Measurements from ENCODE around the gene HEG1.

The HEG1 gene

GRCh38 chr3:125003859-125004595 is 51.8 kb downstream of the HEG1 start:
- TF ChIP-seq, protein P1, sequence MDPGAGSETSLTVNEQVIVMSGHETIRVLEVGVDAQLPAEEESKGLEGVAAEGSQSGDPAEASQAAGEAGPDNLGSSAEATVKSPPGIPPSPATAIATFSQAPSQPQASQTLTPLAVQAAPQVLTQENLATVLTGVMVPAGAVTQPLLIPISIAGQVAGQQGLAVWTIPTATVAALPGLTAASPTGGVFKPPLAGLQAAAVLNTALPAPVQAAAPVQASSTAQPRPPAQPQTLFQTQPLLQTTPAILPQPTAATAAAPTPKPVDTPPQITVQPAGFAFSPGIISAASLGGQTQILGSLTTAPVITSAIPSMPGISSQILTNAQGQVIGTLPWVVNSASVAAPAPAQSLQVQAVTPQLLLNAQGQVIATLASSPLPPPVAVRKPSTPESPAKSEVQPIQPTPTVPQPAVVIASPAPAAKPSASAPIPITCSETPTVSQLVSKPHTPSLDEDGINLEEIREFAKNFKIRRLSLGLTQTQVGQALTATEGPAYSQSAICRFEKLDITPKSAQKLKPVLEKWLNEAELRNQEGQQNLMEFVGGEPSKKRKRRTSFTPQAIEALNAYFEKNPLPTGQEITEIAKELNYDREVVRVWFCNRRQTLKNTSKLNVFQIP (CRISPR knock-in tag; IDR thresholded peaks at IDR 0.05; ENCODE audit: borderline replicate concordance, low read depth), result no peak
- TF ChIP-seq BACH2 (CRISPR knock-in tag; IDR thresholded peaks at IDR 0.05; ENCODE audit: borderline replicate concordance) (no peak), RARB (CRISPR knock-in tag; IDR thresholded peaks at IDR 0.05) (no peak)
- no peak for ATAC-seq

DNA sequence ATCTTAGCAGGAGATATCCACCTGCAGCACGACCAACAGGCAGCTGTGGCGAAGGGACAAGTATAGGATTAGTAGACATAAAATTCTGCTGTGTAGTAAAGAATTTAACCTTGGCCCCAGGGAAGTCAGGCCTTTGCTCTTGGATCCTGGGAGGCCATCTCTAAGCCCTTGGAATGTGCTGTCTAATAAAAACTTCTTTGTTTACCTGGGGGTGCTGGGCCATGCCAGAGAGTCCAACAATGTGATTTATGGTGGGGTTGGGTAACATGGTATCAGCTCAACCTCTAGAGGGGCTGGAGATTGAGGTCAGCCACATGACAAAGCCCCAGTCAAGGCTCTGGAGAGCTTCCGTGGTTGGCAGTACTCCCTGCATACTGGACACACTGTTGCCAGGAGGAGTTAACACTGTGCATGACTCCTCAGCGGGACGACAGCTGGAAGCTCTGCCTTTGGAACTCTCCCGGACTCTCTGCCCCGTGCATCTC is 52.4 kb downstream of the HEG1 start:
- no peak for ATAC-seq
- no peak for TF ChIP-seq ZNF565 (CRISPR knock-in tag; conservative IDR thresholded peaks at IDR 0.05; ENCODE audit: low read depth)
- TF ChIP-seq RARB (CRISPR knock-in tag; IDR thresholded peaks at IDR 0.05), result no peak
- TF ChIP-seq OSR1 (CRISPR knock-in tag; IDR thresholded peaks at IDR 0.05), result no peak
- no peak for TF ChIP-seq CREB5 (CRISPR knock-in tag; IDR thresholded peaks at IDR 0.05; ENCODE audit: low read depth)
- no peak for TF ChIP-seq TSHZ2 (CRISPR knock-in tag; IDR thresholded peaks at IDR 0.05)
- TF ChIP-seq PPARA (CRISPR knock-in tag; IDR thresholded peaks at IDR 0.05; ENCODE audit: borderline replicate concordance), result no peak
- TF ChIP-seq, protein P1 (CRISPR knock-in tag; IDR thresholded peaks at IDR 0.05; ENCODE audit: borderline replicate concordance, low read depth), result no peak
- no peak for TF ChIP-seq GLIS3 (CRISPR knock-in tag; IDR thresholded peaks at IDR 0.05)
- no peak for TF ChIP-seq ESRRG (CRISPR knock-in tag; IDR thresholded peaks at IDR 0.05)
- TF ChIP-seq ISL1 (CRISPR knock-in tag; IDR thresholded peaks at IDR 0.05), result no peak
- TF ChIP-seq CSDC2 (CRISPR knock-in tag; IDR thresholded peaks at IDR 0.05), result no peak

DNA sequence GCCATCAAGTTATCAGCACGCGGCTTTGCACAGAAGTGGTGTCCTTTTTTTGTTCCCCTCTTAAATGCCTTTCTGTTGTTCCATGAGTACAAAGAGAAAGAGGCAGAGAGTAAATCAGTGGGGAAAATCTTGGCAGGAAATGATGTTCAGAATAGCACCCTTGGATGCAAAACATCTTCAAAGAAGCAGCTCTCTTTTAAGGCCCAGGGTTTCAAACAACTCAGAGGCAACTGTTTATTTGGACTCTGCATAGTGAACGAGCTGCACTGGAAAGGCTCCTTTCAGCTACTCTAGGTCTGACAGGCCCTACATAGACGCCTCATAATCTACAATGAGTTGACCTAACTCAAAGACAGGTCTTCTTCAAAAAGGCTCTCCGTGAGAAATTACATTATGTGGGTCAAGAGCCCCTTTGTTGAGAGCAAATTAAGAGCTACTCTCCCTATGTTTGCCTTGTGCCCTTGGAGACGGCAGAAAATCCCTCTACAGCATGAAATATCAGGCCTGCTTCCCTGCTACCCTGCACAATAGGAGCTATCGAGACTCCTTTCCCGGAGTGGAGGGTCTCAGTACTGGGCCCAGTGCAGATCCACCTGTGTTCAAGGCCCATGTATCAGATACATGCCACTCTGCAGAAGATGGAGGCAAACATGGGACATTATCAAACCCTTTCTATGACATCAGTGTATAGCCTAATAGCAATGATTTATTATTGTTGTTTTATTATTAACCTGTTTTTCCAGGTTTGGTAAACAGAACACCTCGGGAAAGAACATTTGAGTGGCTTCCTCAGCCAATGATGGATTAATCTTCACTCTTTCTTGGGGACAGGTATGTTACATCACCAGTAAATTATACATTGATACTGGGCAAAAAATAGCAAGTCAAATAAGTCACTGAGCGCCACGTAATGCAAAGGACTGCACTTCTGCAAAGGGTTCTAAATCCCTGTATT is 53.1 kb downstream of the HEG1 start:
- no peak for TF ChIP-seq CREB5 (CRISPR knock-in tag; IDR thresholded peaks at IDR 0.05; ENCODE audit: low read depth)
- ATAC-seq, result no peak

DNA sequence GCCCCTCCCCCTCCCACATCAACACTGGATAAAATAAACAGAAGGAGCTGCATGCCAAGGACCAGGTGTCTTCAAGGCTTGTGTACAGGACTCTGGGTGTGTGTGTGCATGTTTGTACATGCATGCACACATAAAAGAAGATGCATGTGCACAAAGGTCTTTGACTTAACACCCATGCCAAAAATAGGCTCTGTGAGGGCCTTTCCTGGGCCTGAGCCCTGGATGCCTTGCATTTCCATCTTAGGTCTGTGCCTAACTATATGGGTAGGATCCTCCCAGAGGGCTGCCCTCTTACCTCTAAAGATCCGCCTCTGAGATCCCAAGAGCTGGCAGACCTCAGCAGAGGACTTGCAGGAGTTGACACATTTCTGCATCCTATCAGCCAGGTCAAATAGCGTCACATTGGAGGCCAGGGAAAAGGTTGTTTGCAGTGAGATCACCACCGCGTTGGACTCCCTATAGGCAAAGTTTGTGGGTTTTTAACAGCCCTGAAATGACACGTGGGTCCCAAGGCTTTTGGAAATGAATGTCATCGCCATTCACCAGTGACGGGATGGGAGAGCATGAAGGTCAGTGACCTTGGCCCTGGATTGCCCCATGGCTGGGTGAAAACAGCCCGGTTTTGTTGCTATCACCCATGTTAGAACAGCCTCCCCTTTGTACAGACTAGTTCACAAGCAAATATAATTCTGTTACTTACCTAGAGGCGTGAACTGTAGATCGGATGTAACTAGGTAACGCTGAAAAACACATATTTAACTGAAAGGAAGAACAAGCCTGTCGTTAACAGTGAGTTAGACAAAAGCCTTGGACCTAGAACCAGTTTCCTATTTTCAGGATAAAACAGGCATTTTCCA is 54.0 kb downstream of the HEG1 start:
- ATAC-seq, result no peak
- no peak for TF ChIP-seq BACH2 (CRISPR knock-in tag; IDR thresholded peaks at IDR 0.05; ENCODE audit: borderline replicate concordance)
- no peak for TF ChIP-seq CSDC2 (CRISPR knock-in tag; IDR thresholded peaks at IDR 0.05)
- TF ChIP-seq RARB (CRISPR knock-in tag; IDR thresholded peaks at IDR 0.05), result no peak
- TF ChIP-seq OSR1 (CRISPR knock-in tag; IDR thresholded peaks at IDR 0.05), result no peak
- no peak for TF ChIP-seq ZC3H10 (CRISPR knock-in tag; IDR thresholded peaks at IDR 0.05)
- TF ChIP-seq, protein P2, sequence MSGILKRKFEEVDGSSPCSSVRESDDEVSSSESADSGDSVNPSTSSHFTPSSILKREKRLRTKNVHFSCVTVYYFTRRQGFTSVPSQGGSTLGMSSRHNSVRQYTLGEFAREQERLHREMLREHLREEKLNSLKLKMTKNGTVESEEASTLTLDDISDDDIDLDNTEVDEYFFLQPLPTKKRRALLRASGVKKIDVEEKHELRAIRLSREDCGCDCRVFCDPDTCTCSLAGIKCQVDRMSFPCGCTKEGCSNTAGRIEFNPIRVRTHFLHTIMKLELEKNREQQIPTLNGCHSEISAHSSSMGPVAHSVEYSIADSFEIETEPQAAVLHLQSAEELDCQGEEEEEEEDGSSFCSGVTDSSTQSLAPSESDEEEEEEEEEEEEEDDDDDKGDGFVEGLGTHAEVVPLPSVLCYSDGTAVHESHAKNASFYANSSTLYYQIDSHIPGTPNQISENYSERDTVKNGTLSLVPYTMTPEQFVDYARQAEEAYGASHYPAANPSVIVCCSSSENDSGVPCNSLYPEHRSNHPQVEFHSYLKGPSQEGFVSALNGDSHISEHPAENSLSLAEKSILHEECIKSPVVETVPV (CRISPR knock-in tag; IDR thresholded peaks at IDR 0.05), result no peak
- no peak for TF ChIP-seq TSHZ2 (CRISPR knock-in tag; IDR thresholded peaks at IDR 0.05)
- no peak for TF ChIP-seq GLIS3 (CRISPR knock-in tag; IDR thresholded peaks at IDR 0.05)
- no peak for TF ChIP-seq CREB5 (CRISPR knock-in tag; IDR thresholded peaks at IDR 0.05; ENCODE audit: low read depth)

Data from SK-N-SH treated with all-trans-retinoic acid at 6 μM for 48 hours (cell line).